ENCODE data around the gene PHF2.

PHF2 gene

GRCh38 chr9:93652604-93653592 is 76.5 kb downstream of the PHF2 start:
- DNase-seq (ENCODE audit: low spot score): no peak

GRCh38 chr9:93653760-93654159 is 77.4 kb downstream of the PHF2 start:
- no peak for DNase-seq (ENCODE audit: low spot score)

GRCh38 chr9:93654351-93654961 is 78.1 kb downstream of the PHF2 start:
- no peak for DNase-seq (ENCODE audit: low spot score)

- no peak for DNase-seq (ENCODE audit: low spot score)
Measured at GRCh38 chr9:93655621-93656425, 79.4 kb downstream of the PHF2 start.

GRCh38 chr9:93656426-93657239 is 80.2 kb downstream of the PHF2 start:
- no peak for DNase-seq (ENCODE audit: low spot score)

- no peak for DNase-seq (ENCODE audit: low spot score)
Measured at GRCh38 chr9:93657331-93658111, 81.1 kb downstream of the PHF2 start.

- DNase-seq (ENCODE audit: low spot score): no peak
Measured at GRCh38 chr9:93658184-93658925, 82.0 kb downstream of the PHF2 start.

GRCh38 chr9:93659044-93659836 is 82.9 kb downstream of the PHF2 start:
- DNase-seq (ENCODE audit: low spot score): no peak

GRCh38 chr9:93659837-93660177 is 83.4 kb downstream of the PHF2 start:
- peak; percentile 9 for DNase-seq (ENCODE audit: low spot score)

- no peak for DNase-seq (ENCODE audit: low spot score)
Measured at GRCh38 chr9:93660352-93661046, 84.1 kb downstream of the PHF2 start.

GRCh38 chr9:93661591-93661990 is 85.2 kb downstream of the PHF2 start:
- no peak for DNase-seq (ENCODE audit: low spot score)

- no peak for DNase-seq (ENCODE audit: low spot score)
Measured at GRCh38 chr9:93662016-93662638, 85.7 kb downstream of the PHF2 start.

- DNase-seq (ENCODE audit: low spot score): no peak
Measured at GRCh38 chr9:93662952-93663572, 86.7 kb downstream of the PHF2 start.

GRCh38 chr9:93663877-93664548 is 87.6 kb downstream of the PHF2 start:
- DNase-seq (ENCODE audit: low spot score): no peak

GRCh38 chr9:93664549-93665120 is 88.3 kb downstream of the PHF2 start:
- DNase-seq (ENCODE audit: low spot score): no peak

GRCh38 chr9:93665128-93665636 is 88.8 kb downstream of the PHF2 start:
- no peak for DNase-seq (ENCODE audit: low spot score)
